Muscle layer of colon (tissue), 2 donors: Measurements from ENCODE around the gene FAM168A.

Experiments used
- H3K27ac ChIP-seq: one replicate; pipeline ENCODE4 v1.7.0; 2013; ENCODE audit warnings: low read depth, mild to moderate bottlenecking, low read length, moderate library complexity
- H3K27me3 ChIP-seq, 2 donors: one replicate each; pipeline ENCODE4 v1.7.0; 2013; ENCODE audit warnings: low read length in 2 of 2, mild to moderate bottlenecking in 2 of 2; ENCODE audit not compliant: insufficient read depth in 2 of 2, control insufficient read depth in 1 of 2
- H3K36me3 ChIP-seq: one replicate; pipeline ENCODE4 v1.7.0; 2013; ENCODE audit warnings: mild to moderate bottlenecking, low read length; ENCODE audit not compliant: insufficient read depth
- H3K4me1 ChIP-seq: one replicate; pipeline ENCODE4 v1.7.0; 2013; ENCODE audit warnings: mild to moderate bottlenecking, low read length; ENCODE audit not compliant: insufficient read depth
- H3K4me3 ChIP-seq, 2 donors: one replicate each; pipeline ENCODE4 v1.7.0; 2013; ENCODE audit warnings: low read length in 2 of 2, low read depth in 1 of 2, mild to moderate bottlenecking in 1 of 2, moderate library complexity in 1 of 2
- H3K9ac ChIP-seq: one replicate; pipeline ENCODE4 v1.7.0; 2013; ENCODE audit warnings: low read length
- H3K9me3 ChIP-seq: one replicate; pipeline ENCODE4 v1.7.0; 2013; ENCODE audit warnings: mild to moderate bottlenecking, low read length
- donor health status: abdominal sarcoma.
- donor health status: Adenocarcinoma of cecum.

FAM168A gene

GRCh38 chr11:73510877-73511276 lies 87.0 kb downstream of the FAM168A start:
- Histone ChIP-seq H3K9me3 (no peaks in the 10 kb centered on the region), H3K9ac (no peak overlapping the region), H3K4me3 (no peak overlapping the region), H3K27me3 (no peaks in the 10 kb centered on the region), H3K27ac (no peak overlapping the region), H3K36me3 (no peaks in the 10 kb centered on the region), H3K4me1 (no peaks in the 10 kb centered on the region)

DNA sequence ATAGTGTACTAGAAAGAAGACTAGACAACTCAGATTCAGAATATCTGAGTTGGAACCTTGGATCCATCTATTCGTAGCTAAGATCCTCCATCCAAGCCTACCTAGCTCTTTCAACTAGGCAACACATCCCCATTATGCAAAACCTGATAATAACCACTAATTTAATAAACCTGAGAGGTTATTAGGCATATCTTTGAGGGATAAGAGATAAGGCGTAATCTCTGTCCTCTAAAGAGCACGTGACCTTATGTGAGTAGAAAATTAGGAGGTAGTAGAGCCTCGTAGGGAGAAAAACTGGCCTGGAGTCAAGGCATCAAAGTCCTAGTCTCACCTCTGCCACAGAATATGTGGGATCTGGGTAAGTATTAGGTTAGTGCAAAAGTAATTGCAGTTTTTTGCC lies 87.8 kb downstream of the FAM168A start:
- Histone ChIP-seq H3K4me3 (no peak overlapping the region), H3K9me3 (no peaks in the 10 kb centered on the region), H3K27ac (no peak overlapping the region), H3K4me1 (no peaks in the 10 kb centered on the region), H3K9ac (no peak overlapping the region), H3K36me3 (no peaks in the 10 kb centered on the region), H3K27me3 (no peaks in the 10 kb centered on the region)

- H3K27ac ChIP-seq: no peak overlapping the region
- H3K9ac ChIP-seq: no peak overlapping the region
- no peaks in the 10 kb centered on the region for H3K4me1 ChIP-seq
- H3K4me3 ChIP-seq: no peak overlapping the region
- no peaks in the 10 kb centered on the region for H3K27me3 ChIP-seq
- no peaks in the 10 kb centered on the region for H3K9me3 ChIP-seq
- no peaks in the 10 kb centered on the region for H3K36me3 ChIP-seq
Measured at GRCh38 chr11:73509188-73509587, 88.7 kb downstream of the FAM168A start.

- Histone ChIP-seq H3K4me3 (no peak overlapping the region), H3K4me1 (no peaks in the 10 kb centered on the region), H3K9ac (no peak overlapping the region), H3K27ac (no peak overlapping the region), H3K36me3 (no peaks in the 10 kb centered on the region), H3K27me3 (no peaks in the 10 kb centered on the region), H3K9me3 (peaks cover 3% of the 10 kb centered on the region)
Measured at GRCh38 chr11:73508243-73509176, 89.4 kb downstream of the FAM168A start.

GRCh38 chr11:73507086-73507485 lies 90.8 kb downstream of the FAM168A start:
- Histone ChIP-seq H3K9ac (no peak overlapping the region), H3K27ac (no peak overlapping the region), H3K4me3 (no peak overlapping the region), H3K36me3 (no peaks in the 10 kb centered on the region), H3K9me3 (peaks cover 3% of the 10 kb centered on the region), H3K4me1 (no peaks in the 10 kb centered on the region), H3K27me3 (no peaks in the 10 kb centered on the region)

DNA sequence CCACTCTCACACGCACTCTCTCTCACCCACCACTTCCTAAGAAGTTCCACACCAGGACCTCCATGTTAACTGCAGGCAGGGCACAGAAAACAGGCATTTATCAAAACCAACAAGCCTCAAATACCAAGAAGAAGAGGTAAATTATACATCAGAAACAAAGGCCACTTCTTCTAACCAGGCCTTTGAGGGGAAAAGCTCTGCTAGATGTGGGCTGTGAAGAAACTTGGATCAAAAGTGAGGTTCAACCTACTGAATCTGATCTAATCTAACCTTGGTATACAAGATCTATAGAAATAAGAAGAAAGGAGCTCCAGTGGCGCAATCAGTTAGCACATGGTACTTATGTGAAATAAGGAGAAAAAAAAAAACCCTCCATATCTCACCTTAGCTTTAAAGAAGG lies 91.9 kb downstream of the FAM168A start:
- Histone ChIP-seq H3K27ac (no peak overlapping the region), H3K9me3 (peaks cover 3% of the 10 kb centered on the region), H3K4me1 (no peaks in the 10 kb centered on the region), H3K4me3 (no peak overlapping the region), H3K27me3 (no peaks in the 10 kb centered on the region), H3K9ac (no peak overlapping the region), H3K36me3 (no peaks in the 10 kb centered on the region)

DNA sequence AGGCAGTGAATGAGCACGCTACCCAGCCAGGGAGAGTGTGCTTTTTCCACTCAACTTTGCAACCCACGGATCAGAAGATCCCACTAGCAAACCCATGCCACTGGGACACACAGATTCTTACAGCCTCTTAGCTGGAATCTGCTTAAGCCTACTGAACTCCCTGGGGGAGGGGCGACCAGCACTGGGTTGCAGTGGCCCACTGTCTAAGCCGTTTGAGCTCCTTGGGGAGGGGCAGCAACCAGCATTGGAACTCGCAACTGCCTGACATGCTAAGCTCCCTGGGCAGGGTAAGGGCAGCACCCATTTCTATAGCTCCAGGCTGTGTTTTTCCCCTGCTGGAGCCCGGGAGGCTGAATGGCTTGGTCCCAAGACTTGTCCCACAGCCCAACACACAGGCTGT lies 99.6 kb downstream of the FAM168A start:
- no peak overlapping the region for H3K4me3 ChIP-seq
- H3K36me3 ChIP-seq: no peaks in the 10 kb centered on the region
- no peak overlapping the region for H3K27ac ChIP-seq
- H3K9me3 ChIP-seq: no peaks in the 10 kb centered on the region
- H3K4me1 ChIP-seq: no peaks in the 10 kb centered on the region
- no peaks in the 10 kb centered on the region for H3K27me3 ChIP-seq
- H3K9ac ChIP-seq: no peak overlapping the region

DNA sequence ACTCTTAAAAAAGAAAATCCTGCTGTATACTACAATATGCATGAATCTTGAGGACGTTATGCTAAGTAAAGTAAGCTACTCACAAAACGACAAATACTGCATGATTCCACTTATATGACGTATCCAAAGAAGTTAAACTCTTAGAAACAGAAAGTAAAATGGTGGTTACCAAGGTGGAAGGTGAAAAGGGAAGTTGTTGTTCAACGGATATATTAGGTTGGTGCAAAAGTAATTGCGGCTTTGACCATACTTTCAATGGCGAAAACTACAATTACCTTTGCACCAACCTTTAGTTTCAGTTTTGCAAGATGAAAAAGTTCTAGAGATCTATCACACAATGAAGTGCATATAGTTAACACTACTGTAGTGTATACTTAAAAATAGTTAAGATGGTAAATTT lies 101.8 kb downstream of the FAM168A start:
- Histone ChIP-seq H3K4me1 (no peaks in the 10 kb centered on the region), H3K9me3 (no peaks in the 10 kb centered on the region), H3K27ac (no peak overlapping the region), H3K27me3 (no peaks in the 10 kb centered on the region), H3K36me3 (no peaks in the 10 kb centered on the region), H3K9ac (no peak overlapping the region), H3K4me3 (no peak overlapping the region)

- no peaks in the 10 kb centered on the region for H3K36me3 ChIP-seq
- no peaks in the 10 kb centered on the region for H3K4me1 ChIP-seq
- H3K9me3 ChIP-seq: no peaks in the 10 kb centered on the region
- H3K4me3 ChIP-seq: no peak overlapping the region
- H3K27ac ChIP-seq: no peak overlapping the region
- no peak overlapping the region for H3K9ac ChIP-seq
- no peaks in the 10 kb centered on the region for H3K27me3 ChIP-seq
Measured at GRCh38 chr11:73495731-73496130, 102.2 kb downstream of the FAM168A start.

- H3K4me3 ChIP-seq: no peak overlapping the region
- H3K36me3 ChIP-seq: no peaks in the 10 kb centered on the region
- no peak overlapping the region for H3K27ac ChIP-seq
- no peak overlapping the region for H3K9ac ChIP-seq
- H3K27me3 ChIP-seq: no peaks in the 10 kb centered on the region
- H3K9me3 ChIP-seq: no peaks in the 10 kb centered on the region
- H3K4me1 ChIP-seq: no peaks in the 10 kb centered on the region
Measured at GRCh38 chr11:73493956-73494598, 103.8 kb downstream of the FAM168A start.

GRCh38 chr11:73481626-73482025 lies 116.3 kb downstream of the FAM168A start:
- no peak overlapping the region for H3K27ac ChIP-seq
- H3K4me3 ChIP-seq: no peak overlapping the region
- no peaks in the 10 kb centered on the region for H3K27me3 ChIP-seq
- H3K9ac ChIP-seq: no peak overlapping the region
- H3K36me3 ChIP-seq: no peaks in the 10 kb centered on the region
- no peaks in the 10 kb centered on the region for H3K9me3 ChIP-seq
- no peaks in the 10 kb centered on the region for H3K4me1 ChIP-seq
